Measurements from ENCODE around the gene ACYP1. TPM values are rescaled to one million over a fixed set of nuclear protein-coding genes. Genes with fewer than 3 reads are reported as not detected.

ACYP1 gene
- total RNA-seq, 1 donor from 2014 or later, result 10.4 TPM

DNA sequence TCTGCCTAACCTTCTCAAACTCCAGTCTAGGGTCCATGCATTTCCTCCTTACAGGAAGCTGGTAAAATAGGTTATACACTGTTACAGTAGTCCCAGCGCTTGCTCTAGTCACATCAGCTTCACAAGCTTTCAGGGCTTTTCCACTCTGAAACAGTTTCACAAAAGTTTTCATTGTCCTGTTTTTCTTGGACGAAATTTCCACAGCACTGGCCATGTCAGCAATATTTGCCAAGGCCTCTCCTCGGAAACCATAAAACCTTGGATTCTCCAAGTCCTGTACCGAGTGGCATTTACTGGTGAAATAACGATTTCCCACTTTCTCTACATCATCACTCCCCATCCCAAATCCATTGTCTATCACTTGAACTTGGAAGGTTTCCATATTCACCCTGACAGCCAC lies 14.7 kb downstream of the ACYP1 start:
- H3K27me3 Mint-ChIP-seq (ENCODE audit: unreplicated experiment), result no peaks in the 10 kb centered on the region
- peaks cover 23% of the 10 kb centered on the region for H3K4me1 Mint-ChIP-seq (ENCODE audit: unreplicated experiment)
- no peak overlapping the region for H3K4me3 Mint-ChIP-seq (ENCODE audit: unreplicated experiment)

DNA sequence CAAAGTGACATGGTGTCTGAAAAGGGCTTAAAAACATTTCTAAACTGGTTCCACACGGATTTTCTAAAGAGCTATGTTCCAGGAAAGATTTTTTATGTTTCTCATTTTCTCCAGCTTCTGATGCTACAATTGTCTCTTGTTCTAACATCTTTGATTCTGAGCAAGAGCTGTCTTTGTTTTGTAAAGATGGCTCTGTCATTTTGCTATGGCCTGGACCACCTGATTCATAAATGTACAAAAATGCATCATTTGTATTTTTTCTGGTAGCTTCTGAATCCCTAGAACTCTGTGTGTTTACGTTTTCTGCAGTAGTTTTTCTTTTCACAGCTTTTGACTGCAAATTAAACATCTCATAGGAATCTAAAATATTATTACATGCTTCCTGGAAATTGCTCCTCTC lies 15.7 kb downstream of the ACYP1 start:
- no peak for DNase-seq (ENCODE audit: extremely low spot score, unreplicated experiment)
- Mint-ChIP-seq H3K9me3 (ENCODE audit: unreplicated experiment) (peaks cover 6% of the 10 kb centered on the region), H3K27ac (ENCODE audit: unreplicated experiment) (no peak overlapping the region), H3K4me3 (ENCODE audit: unreplicated experiment) (no peak overlapping the region), H3K27me3 (ENCODE audit: unreplicated experiment) (no peaks in the 10 kb centered on the region), H3K4me1 (ENCODE audit: unreplicated experiment) (peaks cover 22% of the 10 kb centered on the region), H3K36me3 (ENCODE audit: unreplicated experiment) (peaks cover 17% of the 10 kb centered on the region)
- TF ChIP-seq, protein P1, sequence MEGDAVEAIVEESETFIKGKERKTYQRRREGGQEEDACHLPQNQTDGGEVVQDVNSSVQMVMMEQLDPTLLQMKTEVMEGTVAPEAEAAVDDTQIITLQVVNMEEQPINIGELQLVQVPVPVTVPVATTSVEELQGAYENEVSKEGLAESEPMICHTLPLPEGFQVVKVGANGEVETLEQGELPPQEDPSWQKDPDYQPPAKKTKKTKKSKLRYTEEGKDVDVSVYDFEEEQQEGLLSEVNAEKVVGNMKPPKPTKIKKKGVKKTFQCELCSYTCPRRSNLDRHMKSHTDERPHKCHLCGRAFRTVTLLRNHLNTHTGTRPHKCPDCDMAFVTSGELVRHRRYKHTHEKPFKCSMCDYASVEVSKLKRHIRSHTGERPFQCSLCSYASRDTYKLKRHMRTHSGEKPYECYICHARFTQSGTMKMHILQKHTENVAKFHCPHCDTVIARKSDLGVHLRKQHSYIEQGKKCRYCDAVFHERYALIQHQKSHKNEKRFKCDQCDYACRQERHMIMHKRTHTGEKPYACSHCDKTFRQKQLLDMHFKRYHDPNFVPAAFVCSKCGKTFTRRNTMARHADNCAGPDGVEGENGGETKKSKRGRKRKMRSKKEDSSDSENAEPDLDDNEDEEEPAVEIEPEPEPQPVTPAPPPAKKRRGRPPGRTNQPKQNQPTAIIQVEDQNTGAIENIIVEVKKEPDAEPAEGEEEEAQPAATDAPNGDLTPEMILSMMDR (IDR thresholded peaks at IDR 0.05), result no peak

More for the DNA sequence above, 14.7 kb downstream of the ACYP1 start:
- H3K36me3 Mint-ChIP-seq (ENCODE audit: unreplicated experiment), result peaks cover 17% of the 10 kb centered on the region
- no peak for DNase-seq (ENCODE audit: extremely low spot score, unreplicated experiment)
- no peak overlapping the region for H3K27ac Mint-ChIP-seq (ENCODE audit: unreplicated experiment)
- peaks cover 6% of the 10 kb centered on the region for H3K9me3 Mint-ChIP-seq (ENCODE audit: unreplicated experiment)
- TF ChIP-seq, protein P1 (IDR thresholded peaks at IDR 0.05), result no peak

DNA sequence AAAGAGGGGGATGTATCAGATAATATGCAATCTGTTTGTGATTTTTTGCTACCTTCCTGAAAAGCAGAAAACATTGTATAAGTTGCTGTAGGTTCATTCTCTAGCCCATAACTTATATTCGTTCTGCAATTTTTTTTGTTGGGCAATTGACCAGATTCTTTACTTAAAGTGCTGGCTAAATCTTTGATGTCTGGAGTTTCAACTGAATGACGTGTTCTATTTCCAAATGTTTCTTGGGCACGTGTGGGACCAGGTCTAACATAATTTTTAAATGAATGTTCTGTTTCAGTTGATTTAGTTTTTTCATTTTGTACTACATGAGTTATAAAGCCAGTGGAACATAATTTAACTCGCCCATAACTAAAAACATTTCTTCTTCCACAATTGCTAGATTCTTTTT lies 16.3 kb downstream of the ACYP1 start:
- no peak overlapping the region for H3K27ac Mint-ChIP-seq (ENCODE audit: unreplicated experiment)
- H3K9me3 Mint-ChIP-seq (ENCODE audit: unreplicated experiment), result peaks cover 6% of the 10 kb centered on the region
- H3K36me3 Mint-ChIP-seq (ENCODE audit: unreplicated experiment), result peaks cover 18% of the 10 kb centered on the region
- no peak overlapping the region for H3K4me3 Mint-ChIP-seq (ENCODE audit: unreplicated experiment)
- TF ChIP-seq, protein P1 (IDR thresholded peaks at IDR 0.05), result no peak
- H3K4me1 Mint-ChIP-seq (ENCODE audit: unreplicated experiment), result peaks cover 22% of the 10 kb centered on the region
- DNase-seq (ENCODE audit: extremely low spot score, unreplicated experiment), result no peak
- no peaks in the 10 kb centered on the region for H3K27me3 Mint-ChIP-seq (ENCODE audit: unreplicated experiment)

DNA sequence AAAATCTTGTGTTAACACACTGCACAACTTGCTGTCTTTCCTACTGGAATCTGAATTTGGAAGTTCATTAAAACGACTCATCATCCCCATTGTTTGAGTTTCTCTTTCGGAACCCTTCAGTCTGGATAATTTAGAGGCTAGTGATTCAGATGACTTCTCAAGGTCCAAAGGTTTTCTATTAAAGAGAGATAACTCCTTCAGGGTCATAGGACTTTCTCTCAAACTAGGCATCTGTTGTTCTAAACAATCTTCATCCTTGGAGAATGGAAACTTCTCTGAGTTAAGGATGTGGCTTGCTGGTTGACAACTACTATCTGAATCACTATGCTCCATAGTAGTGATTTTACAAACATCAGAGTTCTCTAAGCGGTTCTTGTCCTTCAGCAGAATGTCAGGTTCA lies 16.9 kb downstream of the ACYP1 start:
- no peak for DNase-seq (ENCODE audit: extremely low spot score, unreplicated experiment)
- TF ChIP-seq, protein P1 (IDR thresholded peaks at IDR 0.05), result no peak
- peaks cover 27% of the 10 kb centered on the region for H3K4me1 Mint-ChIP-seq (ENCODE audit: unreplicated experiment)
- H3K27me3 Mint-ChIP-seq (ENCODE audit: unreplicated experiment), result no peaks in the 10 kb centered on the region
- H3K9me3 Mint-ChIP-seq (ENCODE audit: unreplicated experiment), result peaks cover 6% of the 10 kb centered on the region
- no peak overlapping the region for H3K4me3 Mint-ChIP-seq (ENCODE audit: unreplicated experiment)
- no peak overlapping the region for H3K27ac Mint-ChIP-seq (ENCODE audit: unreplicated experiment)
- peaks cover 24% of the 10 kb centered on the region for H3K36me3 Mint-ChIP-seq (ENCODE audit: unreplicated experiment)

DNA sequence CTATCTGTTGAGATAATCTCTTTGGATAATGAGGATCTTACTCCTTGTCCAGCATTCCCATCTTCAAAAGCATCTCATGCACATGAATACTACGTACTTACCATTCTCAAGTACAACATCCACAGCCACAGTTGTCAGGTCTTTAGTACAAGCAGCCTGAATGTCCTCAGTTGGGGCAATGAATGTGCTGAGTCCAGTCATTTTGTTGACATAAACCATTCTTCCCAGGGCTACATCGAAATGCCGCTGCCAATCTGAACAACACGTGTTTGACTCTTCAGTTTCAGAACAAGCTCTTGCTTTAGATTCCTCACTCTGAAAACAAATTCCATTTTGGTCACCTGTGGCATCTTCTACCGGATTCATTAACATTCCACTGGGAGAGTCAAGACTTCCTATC lies 17.5 kb downstream of the ACYP1 start:
- no peak for DNase-seq (ENCODE audit: extremely low spot score, unreplicated experiment)
- Mint-ChIP-seq H3K27me3 (ENCODE audit: unreplicated experiment) (no peaks in the 10 kb centered on the region), H3K4me1 (ENCODE audit: unreplicated experiment) (peaks cover 25% of the 10 kb centered on the region), H3K27ac (ENCODE audit: unreplicated experiment) (no peak overlapping the region), H3K36me3 (ENCODE audit: unreplicated experiment) (peaks cover 24% of the 10 kb centered on the region), H3K4me3 (ENCODE audit: unreplicated experiment) (no peak overlapping the region), H3K9me3 (ENCODE audit: unreplicated experiment) (peaks cover 6% of the 10 kb centered on the region)
- TF ChIP-seq, protein P1 (IDR thresholded peaks at IDR 0.05), result no peak
